SU-DHL-6 (cell line): ENCODE results near the gene SPRYD7.
"Not testable (repeated sequence)": the region's sequence is repeated elsewhere in the genome, so short reads cannot be mapped to it uniquely, and the experiment has no call there.

Source experiments
- EZH2phosphoT487 ChIP-seq: fragments of 200-600 bp; sonication (generic), shearing (Covaris generic); conservative IDR thresholded peaks from 2 replicates; pipeline ENCODE4 v1.6.1; 2018; ENCODE audit warnings: mild to moderate bottlenecking, antibody characterized with exemption, low read length, moderate library complexity, mixed read lengths
- TF ChIP-seq, protein P1 (sequence below): fragments of 200-600 bp; sonication (generic); IDR thresholded peaks from one replicate; pipeline ENCODE4 v1.5.1; 2017; ENCODE audit warnings: antibody characterized with exemption, mild to moderate bottlenecking, low read length, moderate library complexity; ENCODE audit not compliant: insufficient read depth, poor library complexity, severe bottlenecking

DNA sequence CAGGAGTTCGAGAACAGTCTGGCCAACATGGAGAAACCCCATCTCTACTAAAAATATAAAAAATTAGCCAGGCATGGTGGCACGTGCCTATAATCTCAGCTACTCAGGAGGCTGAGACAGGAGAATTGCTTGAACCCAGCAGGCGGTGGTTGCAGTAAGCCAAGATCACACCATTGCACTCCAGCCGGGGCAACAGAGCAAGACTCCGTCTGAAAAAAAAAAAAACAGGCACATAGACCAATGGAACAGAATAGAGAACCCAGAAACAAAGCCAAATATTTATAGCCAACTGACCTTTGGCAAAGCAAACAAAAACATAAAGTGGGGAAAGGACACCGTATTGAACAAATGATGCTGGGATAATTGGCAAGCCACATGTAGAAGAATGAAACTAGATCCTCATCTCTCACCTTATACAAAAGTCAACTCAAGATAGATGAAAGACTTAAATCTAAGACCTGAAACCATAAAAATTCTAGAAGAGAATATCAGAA, 12.7 kb upstream of the SPRYD7 start:
- TF ChIP-seq, protein P1, sequence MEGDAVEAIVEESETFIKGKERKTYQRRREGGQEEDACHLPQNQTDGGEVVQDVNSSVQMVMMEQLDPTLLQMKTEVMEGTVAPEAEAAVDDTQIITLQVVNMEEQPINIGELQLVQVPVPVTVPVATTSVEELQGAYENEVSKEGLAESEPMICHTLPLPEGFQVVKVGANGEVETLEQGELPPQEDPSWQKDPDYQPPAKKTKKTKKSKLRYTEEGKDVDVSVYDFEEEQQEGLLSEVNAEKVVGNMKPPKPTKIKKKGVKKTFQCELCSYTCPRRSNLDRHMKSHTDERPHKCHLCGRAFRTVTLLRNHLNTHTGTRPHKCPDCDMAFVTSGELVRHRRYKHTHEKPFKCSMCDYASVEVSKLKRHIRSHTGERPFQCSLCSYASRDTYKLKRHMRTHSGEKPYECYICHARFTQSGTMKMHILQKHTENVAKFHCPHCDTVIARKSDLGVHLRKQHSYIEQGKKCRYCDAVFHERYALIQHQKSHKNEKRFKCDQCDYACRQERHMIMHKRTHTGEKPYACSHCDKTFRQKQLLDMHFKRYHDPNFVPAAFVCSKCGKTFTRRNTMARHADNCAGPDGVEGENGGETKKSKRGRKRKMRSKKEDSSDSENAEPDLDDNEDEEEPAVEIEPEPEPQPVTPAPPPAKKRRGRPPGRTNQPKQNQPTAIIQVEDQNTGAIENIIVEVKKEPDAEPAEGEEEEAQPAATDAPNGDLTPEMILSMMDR = not testable (repeated sequence)
- not testable (repeated sequence) for TF ChIP-seq EZH2phosphoT487
